Stimulated activated CD4-positive, alpha-beta T cell treated with anti-CD3 and anti-CD28 coated beads, Interleukin-2, amount 100 ng/mL, for 4 hours (primary cell): ENCODE results near the gene TRABD2B.

Source experiments
- DNase-seq: peaks from one replicate; pipeline ENCODE4 v3.0.0-alpha.2; 2020; ENCODE audit warnings: low read depth

The TRABD2B gene

DNA sequence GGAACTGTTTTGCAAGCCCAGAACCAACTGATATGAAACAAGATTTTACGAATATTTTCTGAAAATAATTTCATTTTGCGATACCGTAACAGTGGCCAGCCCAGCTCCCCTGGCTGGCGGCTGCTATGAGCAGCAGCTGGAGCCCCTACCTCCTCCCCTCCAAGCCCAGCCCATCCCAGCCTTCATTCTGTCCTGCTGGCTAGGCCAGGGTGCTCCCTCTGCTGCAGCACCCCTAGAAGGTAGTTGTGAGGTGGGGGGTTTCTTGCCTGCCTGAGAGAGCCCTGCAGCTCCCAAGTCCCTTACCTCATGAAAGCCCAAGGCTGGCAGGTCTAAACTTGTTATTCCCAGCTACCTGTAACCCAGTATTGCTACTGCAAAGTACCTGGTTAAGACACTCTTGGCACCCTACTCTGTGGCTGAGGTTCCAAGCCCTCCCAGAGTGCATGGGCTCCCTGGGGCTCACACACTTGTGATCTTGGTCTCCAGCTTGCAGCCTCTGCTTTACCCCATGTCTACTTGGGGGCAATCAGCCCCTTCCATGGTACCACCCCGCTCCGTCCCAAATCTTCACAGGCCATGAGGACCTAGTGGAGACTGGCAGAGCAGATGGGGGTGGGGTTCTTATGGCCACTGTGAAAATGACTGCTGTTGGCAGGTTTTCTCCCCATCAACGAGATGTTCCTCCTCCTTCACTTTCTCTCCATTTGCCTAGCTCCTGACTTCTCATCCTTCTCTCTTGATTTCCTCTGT is 239.8 kb downstream of the TRABD2B start:
- no peak for DNase-seq

DNA sequence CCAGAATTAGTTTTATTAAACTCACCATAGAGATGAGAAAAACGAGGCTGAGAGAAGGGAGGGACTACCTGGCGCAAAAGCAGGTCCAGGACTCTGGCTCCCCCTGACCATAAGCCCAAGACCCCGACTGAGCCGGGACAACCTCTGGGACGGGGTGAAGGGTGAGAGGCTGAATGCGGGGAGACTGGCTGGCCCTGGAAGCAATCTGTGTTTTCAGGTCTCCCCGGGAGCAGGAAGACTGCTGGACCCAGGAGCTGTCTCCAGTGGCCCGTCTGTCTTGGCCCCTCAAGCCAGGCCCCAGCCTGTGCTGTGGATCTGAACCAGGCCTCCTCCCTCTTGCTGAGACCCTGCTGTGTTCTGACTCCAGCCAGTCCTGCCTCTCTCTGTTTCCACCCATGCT is 240.8 kb downstream of the TRABD2B start:
- DNase-seq = no peak

GRCh38 chr1:47756006-47756405 is 241.2 kb downstream of the TRABD2B start:
- DNase-seq = no peak

DNA sequence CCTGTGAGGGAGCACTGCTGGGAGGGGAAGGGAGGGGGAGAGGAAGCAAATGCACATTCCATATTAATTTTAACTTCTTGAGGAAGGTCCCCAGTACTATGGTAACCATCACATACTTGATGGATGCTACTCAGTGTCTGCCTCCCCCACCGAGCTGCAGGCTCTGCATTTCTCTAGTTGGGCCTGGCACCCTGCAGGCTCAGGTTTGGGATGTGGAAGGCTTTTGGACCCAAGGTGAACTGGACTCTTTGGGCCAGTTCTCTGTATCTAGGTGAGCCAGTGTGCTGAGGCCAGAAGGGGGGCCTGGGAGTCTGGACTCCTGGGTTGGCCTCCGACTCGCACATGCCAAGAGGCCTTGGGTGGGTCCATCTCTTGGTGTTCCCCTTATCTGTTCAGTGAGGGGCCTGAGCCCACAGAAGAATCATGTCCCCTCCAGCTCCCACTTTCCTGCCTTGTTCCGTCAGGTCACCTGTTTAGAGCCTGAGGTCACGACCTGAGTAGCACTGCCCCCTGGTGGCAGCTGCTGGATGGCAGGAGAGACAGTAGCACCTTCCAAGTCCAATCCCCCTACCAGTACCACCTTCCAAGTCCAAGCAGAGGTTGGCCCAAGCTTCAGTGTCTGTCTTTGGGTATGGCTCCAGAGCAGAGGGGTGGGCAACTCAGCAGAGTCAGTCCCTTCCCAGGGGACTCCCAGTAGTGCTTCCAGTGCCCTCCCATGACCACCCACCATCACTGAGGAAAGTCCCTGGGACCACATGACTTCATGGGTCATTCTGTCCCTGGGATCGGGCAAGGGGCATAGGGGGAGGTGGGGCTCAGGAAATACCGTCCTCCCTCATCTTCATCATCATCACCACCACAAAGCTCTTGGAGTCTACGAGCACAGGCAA is 241.8 kb downstream of the TRABD2B start:
- no peak for DNase-seq

DNA sequence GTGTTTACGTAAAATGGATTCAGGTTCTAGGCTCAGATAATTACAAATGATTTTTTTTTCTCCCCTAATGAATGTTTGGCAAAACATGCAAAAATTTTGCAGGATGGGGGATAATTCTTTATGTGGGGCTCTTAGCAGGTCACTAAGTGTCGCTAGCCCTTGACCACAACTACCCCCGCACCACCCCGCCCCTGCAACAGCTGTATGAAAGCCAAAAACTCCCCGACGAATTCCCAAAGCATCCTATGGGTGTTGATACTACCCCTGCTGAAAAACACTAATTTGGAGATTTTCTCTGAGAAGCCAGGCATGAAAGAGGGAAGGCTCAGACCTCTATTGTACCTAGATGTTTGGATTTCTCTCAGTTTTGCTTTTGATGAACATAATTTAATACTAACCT is 243.0 kb downstream of the TRABD2B start:
- no peak for DNase-seq

DNA sequence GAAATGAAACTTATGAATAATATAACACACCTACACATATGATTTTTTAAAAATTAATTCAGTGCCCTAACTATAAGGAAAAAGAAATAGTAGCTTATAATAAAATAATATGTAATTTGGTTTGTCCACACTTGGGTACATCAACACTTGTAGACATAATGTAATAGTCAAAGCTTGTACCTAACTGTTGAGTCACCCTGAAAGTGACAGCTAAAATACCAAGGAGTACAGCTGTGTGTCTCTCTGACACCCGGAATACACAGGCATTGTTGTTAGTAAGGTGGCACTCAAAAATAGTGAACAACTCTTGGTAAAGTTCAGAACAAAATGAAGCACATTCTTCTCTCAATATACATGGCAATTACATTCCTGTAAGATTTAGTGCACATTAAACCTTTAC is 243.4 kb downstream of the TRABD2B start:
- DNase-seq = no peak

GRCh38 chr1:47752559-47752958 is 244.6 kb downstream of the TRABD2B start:
- DNase-seq = no peak

GRCh38 chr1:47751996-47752451 is 245.2 kb downstream of the TRABD2B start:
- DNase-seq = no peak

DNA sequence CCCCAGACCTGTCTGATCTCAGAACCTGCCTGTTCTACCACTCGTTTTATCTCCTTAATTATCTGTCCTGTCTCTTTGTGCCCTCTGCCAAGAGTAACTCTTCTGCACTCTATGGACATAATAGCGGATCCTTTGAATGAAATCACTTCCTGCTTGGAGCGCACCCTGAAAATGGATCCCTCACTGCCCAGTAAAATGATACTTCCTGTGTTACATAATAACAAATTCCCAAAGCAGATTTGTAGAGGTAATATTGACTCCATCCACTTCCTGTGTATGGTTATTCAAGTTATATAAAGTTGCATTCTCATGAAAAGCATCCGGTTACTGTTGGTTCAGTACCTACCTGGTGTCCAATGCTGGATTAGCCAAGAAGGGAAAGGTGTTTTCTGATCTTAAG is 246.0 kb downstream of the TRABD2B start:
- DNase-seq = no peak

DNA sequence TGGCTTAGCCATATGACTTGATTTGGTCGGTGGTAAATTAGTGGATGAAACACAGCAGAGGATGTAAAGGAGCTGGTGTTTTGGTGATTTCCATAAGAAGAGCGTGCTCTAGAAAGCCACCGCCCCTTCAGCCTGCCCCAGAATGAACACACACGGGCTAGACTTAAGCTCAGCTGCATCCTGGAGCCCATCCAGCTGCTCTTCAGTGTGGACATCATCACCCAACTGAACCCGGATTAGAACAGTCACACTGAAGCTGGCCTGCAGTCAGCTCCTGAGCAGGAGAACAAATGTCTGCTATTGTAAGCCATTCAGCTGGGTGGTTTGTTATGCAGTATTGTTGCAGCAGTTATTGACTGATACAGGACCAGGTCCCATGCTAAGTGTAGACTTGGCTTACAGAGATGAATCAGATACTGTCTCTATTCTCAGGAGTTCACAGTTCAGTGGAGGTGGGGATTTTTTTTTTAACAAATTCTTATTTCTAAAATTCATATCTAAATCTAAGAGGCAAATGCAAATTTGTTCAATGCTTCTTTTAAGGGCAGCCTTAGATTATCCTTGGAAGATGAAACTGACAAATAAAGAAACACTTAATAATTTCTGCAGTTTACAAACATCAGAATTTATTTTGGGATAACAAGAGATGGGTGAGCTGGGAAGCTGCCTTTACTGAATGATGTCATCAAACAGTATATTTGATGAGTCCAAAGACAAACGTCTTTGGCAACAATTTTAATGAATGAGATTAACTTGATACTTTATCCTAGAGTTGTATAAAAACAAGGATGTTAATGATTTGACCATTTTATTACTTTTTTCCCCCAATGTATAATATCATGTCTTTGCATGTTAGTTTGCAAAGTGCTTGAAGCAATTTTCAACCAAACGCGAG is 251.2 kb downstream of the TRABD2B start:
- DNase-seq = no peak

DNA sequence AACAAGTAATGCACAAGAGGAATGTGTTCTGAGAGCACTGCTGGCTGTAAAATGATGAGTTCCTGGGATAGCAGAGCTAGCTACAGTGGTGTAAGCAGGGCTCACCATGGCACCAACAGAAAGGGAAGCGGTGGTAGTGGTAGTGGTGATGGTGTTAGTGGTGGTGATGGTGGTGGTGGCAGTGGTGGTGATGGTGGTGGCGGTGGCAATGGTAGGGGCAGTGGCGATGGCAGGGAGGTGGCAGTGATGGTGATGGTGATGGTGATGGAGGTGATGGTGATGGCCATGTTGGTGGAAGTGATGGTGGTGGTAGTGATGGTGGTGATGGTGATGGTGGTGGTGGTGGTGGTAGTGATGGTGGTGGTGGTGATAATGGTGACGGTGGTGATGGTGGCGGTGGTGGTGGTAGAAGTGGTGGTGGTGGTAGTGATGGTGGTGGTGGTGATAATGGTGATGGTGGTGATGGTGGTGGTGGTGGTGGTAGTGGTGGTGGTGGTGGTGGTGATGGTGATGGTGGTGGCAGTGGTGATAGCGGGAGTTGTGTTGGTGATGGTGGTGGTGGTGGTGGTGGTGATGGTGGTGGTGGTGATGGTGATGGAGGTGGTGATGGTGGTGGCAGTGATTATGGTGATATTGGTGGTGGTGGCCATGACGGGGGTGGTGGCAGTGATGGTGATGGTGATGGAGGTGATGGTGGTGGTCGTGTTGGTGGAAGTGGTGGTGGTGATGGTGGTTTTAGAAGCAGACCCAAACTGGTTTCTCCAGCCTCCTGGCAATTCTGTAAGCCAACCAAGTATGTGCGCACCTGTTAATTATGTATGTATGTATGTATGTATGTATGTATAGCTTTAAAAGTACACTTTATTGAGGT is 254.1 kb downstream of the TRABD2B start:
- no peak for DNase-seq

DNA sequence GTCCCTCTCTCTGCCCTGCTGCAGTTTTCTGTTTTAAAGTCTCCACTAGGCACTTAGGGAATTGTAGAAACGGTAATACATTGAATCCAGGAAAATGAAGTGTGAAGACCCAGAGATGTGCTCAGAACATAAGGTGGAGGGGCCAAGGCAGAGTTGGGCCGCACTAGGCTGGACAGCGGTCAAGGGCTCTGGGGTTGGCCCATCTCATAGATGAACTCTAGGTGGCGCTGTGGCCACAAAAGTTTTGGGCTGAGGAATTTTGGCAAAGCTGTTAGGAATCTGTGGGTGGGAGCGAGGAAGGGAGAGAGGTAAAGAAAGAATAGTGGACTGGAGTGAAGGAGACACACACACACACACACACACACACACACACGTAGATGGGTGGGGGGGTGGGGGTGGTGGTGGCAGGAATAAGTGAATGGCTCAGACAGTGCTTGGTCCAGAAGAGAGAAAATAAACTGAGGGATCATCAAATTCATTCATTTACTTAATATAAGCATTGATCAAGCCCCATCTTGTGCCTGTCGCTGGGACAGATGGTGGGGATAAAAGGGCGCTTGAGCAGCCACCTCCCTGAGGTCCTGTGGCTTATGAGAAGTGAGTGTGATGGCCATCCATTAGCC is 258.5 kb downstream of the TRABD2B start:
- no peak for DNase-seq

DNA sequence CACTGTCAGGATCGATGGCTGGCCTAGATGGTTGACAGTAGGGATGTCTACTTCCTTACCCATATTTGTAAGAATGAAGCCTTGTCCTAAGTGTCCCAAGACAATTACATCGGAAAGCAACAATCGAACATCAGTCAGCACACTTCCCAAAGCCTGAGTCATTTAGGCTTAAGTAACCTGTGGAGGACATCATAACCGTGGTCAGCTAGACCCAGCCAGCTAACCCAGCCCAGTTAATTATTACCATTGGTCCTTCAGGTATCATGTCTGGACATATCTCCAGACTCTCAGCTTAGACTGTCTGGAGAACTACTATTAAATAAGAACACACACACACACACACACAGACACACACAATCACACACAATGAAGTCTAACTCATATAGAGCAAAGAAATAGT is 264.7 kb downstream of the TRABD2B start:
- no peak for DNase-seq

DNA sequence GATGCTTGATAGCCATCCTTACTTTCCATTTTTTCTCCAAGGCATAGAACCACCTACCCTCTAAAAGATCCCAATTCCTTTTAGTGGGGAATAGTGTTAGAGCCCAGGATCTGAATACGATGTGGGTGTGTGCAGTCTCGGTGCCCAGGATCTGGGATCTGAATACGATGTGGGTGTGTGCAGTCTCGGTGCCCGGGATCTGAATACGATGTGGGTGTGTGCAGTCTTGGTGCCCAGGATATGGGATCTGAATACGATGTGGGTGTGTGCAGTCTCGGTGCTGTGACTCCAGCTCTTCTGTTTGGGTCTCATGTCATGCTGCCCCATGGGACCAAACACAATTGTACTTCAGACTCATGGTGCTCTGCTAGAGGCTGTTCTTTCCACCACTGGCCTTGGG is 265.5 kb downstream of the TRABD2B start:
- no peak for DNase-seq

DNA sequence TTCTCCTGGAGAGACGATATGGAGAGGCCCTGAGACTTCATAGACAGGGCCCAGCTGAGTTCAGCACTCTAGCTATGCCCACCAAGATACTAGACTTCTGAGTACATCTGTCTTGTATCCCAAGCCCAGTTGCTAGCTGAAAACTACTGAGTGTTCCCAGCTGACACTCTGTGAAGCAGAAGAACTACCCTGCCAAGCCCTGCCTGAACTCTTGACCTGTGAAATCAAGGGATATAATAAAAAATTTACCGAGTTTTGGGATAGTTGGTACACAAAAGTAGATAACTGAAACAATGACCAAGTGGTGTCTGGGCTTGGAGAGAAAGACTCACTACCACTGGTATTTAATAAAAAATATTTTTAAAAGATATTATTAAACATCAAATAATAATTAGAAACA is 267.5 kb downstream of the TRABD2B start:
- no peak for DNase-seq

DNA sequence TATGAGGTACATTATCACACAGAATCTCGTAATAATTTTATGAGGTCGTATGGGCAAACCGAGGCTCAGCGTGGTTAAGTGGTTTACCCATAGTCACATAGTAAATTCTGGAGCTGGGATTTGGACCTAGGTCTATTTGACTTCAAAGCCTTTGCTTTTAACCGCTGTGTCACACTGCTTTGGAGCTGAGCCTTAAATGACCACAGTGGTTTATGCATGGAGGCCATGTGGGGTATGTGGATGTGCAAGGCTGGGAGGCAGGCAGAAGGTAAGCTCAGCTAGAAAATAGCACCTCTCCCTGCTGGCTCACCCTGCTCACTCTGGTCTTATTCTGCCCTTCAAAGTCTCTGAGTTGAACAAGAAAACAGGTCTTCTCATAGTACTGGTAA is 269.5 kb downstream of the TRABD2B start:
- DNase-seq = no peak

DNA sequence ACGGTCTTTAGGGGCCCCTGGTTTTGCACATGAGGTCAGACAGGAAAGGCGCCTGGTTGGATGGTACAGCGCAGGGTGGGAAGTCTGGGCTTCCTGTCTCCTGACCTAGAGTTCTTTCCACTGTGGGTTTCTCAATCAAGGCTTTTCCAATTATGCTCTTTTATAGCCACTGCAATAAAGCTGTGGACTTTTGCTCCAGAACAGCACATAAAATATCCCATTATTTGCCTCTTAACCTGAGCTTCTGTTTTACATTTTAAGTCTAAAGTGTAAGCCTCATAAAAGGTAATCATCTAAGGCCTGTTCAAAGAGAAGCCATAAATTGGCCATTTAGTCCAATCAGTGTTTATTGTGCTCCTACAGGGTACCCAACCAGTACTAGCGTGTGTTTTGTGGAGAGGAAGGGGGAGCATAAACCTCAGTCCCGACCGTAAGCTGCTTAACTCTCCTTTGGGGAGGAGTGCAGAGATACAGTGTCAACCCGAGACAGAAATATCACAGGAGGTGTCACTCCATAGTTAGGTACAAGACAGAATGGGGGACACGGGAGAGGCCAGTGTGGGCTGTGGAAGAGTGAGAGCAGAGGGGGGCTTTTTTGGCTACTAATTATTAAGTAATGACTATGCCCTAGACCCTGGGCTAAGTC is 270.0 kb downstream of the TRABD2B start:
- no peak for DNase-seq

- DNase-seq = peak; percentile 31
Measured at GRCh38 chr1:47725992-47726855, 271.0 kb downstream of the TRABD2B start.

- DNase-seq = no peak
Measured at GRCh38 chr1:47725511-47725991, 271.6 kb downstream of the TRABD2B start.
